ENCODE results near the gene PRR16. TPM values are rescaled to one million over a fixed set of nuclear protein-coding genes. Genes with fewer than 3 reads are reported as not detected.

The PRR16 gene
- total RNA-seq, 1 experiment from 2014 or later: 5.0 TPM

DNA sequence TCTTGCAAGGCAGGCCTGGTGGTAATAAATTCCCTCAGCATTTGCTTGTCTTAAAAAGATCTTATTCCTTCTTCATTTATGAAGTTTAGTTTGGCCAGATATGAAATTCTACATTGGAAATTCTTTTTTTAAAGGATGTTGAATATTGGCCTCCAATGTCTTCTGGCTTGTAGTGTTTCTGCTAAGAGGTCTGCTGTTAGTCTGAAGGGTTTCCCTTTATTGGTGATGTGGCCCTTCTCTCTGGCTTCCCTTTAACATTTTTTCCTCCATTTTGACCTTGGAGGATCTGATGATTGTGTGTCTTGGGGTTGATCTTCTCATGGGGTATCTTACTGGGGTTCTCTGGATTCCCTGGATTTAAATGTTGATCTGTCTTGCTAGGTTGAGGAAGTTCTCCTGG, 33.5 kb upstream of the PRR16 start:
- Histone ChIP-seq H3K4me1 (replicated peaks; ENCODE audit: insufficient read depth) (no peaks in the 10 kb centered on the region), H3K4me2 (no peak overlapping the region), H2AFZ (no peak overlapping the region), H4K20me1 (ENCODE audit: insufficient read depth) (no peaks in the 10 kb centered on the region), H3K9me3 (ENCODE audit: insufficient read depth, low read depth) (no peaks in the 10 kb centered on the region; the same call in 1 of the 2 replicates), H3K4me3 (no peak overlapping the region), H3K79me2 (ENCODE audit: low read depth) (no peaks in the 10 kb centered on the region), H3K27ac (no peak overlapping the region), H3K27me3 (ENCODE audit: insufficient read depth, low read depth) (no peaks in the 10 kb centered on the region), H3K36me3 (ENCODE audit: low read depth) (no peaks in the 10 kb centered on the region), H3F3A (ENCODE audit: insufficient read depth, low read depth) (no peaks in the 10 kb centered on the region), H3K9me2 (ENCODE audit: insufficient read depth) (no peaks in the 10 kb centered on the region)
- intact Hi-C loops (cut with micrococcal nuclease; ENCODE audit: unreplicated experiment): no loop called here
- CTCF ChIA-PET: no interaction called here
- DNase-seq: no peak
- no TSS peak for BruUV-seq (replicated peaks)
- TF ChIP-seq EZH2 (IDR thresholded peaks at IDR 0.05; ENCODE audit: low read depth): no peak
- TF ChIP-seq, protein P1, sequence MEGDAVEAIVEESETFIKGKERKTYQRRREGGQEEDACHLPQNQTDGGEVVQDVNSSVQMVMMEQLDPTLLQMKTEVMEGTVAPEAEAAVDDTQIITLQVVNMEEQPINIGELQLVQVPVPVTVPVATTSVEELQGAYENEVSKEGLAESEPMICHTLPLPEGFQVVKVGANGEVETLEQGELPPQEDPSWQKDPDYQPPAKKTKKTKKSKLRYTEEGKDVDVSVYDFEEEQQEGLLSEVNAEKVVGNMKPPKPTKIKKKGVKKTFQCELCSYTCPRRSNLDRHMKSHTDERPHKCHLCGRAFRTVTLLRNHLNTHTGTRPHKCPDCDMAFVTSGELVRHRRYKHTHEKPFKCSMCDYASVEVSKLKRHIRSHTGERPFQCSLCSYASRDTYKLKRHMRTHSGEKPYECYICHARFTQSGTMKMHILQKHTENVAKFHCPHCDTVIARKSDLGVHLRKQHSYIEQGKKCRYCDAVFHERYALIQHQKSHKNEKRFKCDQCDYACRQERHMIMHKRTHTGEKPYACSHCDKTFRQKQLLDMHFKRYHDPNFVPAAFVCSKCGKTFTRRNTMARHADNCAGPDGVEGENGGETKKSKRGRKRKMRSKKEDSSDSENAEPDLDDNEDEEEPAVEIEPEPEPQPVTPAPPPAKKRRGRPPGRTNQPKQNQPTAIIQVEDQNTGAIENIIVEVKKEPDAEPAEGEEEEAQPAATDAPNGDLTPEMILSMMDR (conservative IDR thresholded peaks at IDR 0.05): no peak
- POLR2A ChIA-PET (ENCODE audit: unreplicated experiment): no interaction called here

- POLR2A ChIA-PET (ENCODE audit: unreplicated experiment): no interaction called here
- no TSS peak for BruUV-seq (replicated peaks)
- CTCF ChIA-PET: no interaction called here
- Histone ChIP-seq H3K4me1 (replicated peaks; ENCODE audit: insufficient read depth) (no peaks in the 10 kb centered on the region), H3K27ac (no peak overlapping the region), H3K4me3 (no peak overlapping the region), H3K9me3 (ENCODE audit: insufficient read depth, low read depth) (no peaks in the 10 kb centered on the region; the same call in 1 of the 2 replicates), H3K79me2 (ENCODE audit: low read depth) (no peaks in the 10 kb centered on the region), H3K4me2 (no peak overlapping the region), H4K20me1 (ENCODE audit: insufficient read depth) (no peaks in the 10 kb centered on the region), H3K27me3 (ENCODE audit: insufficient read depth, low read depth) (no peaks in the 10 kb centered on the region), H3K9me2 (ENCODE audit: insufficient read depth) (no peaks in the 10 kb centered on the region), H3K36me3 (ENCODE audit: low read depth) (no peaks in the 10 kb centered on the region), H2AFZ (no peak overlapping the region), H3F3A (ENCODE audit: insufficient read depth, low read depth) (no peaks in the 10 kb centered on the region)
- intact Hi-C loops (cut with micrococcal nuclease; ENCODE audit: unreplicated experiment): no loop called here
- DNase-seq: no peak
- no peak for TF ChIP-seq EZH2 (IDR thresholded peaks at IDR 0.05; ENCODE audit: low read depth)
- TF ChIP-seq, protein P1 (conservative IDR thresholded peaks at IDR 0.05): no peak
Measured at GRCh38 chr5:120432861-120433260, 31.2 kb upstream of the PRR16 start.

DNA sequence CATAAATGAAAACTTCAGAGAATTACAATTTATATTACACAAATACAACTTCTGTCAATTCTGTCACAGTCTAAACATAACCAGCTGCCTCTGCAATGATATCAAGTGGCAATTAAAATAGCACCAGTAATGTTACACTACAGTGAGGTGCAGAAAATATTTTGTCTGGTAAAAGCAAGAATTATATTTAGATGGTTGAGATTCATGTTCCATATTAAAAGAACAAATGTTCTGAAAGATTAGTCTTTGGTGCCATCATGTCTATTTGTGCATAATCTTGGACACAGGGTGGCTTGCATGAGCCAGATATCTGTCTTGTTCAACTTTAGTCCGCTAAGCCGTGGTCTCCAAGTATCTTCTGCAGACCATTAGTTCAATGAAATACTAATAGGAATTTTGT, 29.0 kb upstream of the PRR16 start:
- no peak for TF ChIP-seq EZH2 (IDR thresholded peaks at IDR 0.05; ENCODE audit: low read depth)
- TF ChIP-seq, protein P1 (conservative IDR thresholded peaks at IDR 0.05): no peak
- intact Hi-C loops (cut with micrococcal nuclease; ENCODE audit: unreplicated experiment): no loop called here

More for the DNA sequence above, 29.0 kb upstream of the PRR16 start:
- no peaks in the 10 kb centered on the region; the same call in 1 of the 2 replicates for H3K9me3 ChIP-seq (ENCODE audit: insufficient read depth, low read depth)
- no peak overlapping the region for H2AFZ ChIP-seq
- no peak overlapping the region for H3K4me3 ChIP-seq
- no peak overlapping the region for H3K4me2 ChIP-seq
- H3F3A ChIP-seq (ENCODE audit: insufficient read depth, low read depth): no peaks in the 10 kb centered on the region
- H3K79me2 ChIP-seq (ENCODE audit: low read depth): no peaks in the 10 kb centered on the region
- no peaks in the 10 kb centered on the region for H4K20me1 ChIP-seq (ENCODE audit: insufficient read depth)
- ChIA-PET CTCF (no interaction called here), POLR2A (ENCODE audit: unreplicated experiment) (no interaction called here)
- H3K27ac ChIP-seq: no peak overlapping the region
- no peaks in the 10 kb centered on the region for H3K36me3 ChIP-seq (ENCODE audit: low read depth)
- H3K4me1 ChIP-seq (replicated peaks; ENCODE audit: insufficient read depth): no peaks in the 10 kb centered on the region
- no peaks in the 10 kb centered on the region for H3K27me3 ChIP-seq (ENCODE audit: insufficient read depth, low read depth)
- H3K9me2 ChIP-seq (ENCODE audit: insufficient read depth): no peaks in the 10 kb centered on the region
- BruUV-seq (replicated peaks): no TSS peak
- no peak for DNase-seq
